Fibroblast of skin of back (primary cell): ENCODE measurements around the gene ZIC4.

Source experiments
- DNase-seq: peaks from one replicate; pipeline ENCODE4 v3.0.0-alpha.2; 2013

The ZIC4 gene

GRCh38 chr3:147404800-147405230 lies 1.5 kb downstream of the ZIC4 start:
- DNase-seq: peak; percentile 29

- peak; percentile 30 for DNase-seq
Observed at GRCh38 chr3:147404000-147404799, 2.1 kb downstream of the ZIC4 start.

- DNase-seq: peak; percentile 79
Observed at GRCh38 chr3:147403511-147403910, 2.8 kb downstream of the ZIC4 start.

DNA sequence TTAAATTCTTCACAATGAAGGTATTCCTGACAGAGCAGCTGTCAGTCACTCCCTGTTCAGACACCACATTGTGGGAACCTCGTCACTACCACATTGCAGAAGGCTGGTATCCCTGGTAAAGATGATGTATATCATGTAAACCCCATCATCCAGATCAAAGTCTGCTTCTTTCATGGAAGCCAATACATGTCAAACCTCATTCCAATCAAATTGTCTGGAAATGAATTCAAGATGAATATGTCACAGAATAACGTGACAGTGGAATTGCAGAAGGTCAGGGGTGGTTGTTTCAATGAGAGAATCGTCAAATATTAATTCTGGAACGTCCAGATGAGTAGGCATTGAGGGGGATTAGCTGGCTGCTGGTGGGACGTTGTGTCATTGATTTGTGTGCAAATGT lies 4.2 kb downstream of the ZIC4 start:
- DNase-seq: no peak

DNA sequence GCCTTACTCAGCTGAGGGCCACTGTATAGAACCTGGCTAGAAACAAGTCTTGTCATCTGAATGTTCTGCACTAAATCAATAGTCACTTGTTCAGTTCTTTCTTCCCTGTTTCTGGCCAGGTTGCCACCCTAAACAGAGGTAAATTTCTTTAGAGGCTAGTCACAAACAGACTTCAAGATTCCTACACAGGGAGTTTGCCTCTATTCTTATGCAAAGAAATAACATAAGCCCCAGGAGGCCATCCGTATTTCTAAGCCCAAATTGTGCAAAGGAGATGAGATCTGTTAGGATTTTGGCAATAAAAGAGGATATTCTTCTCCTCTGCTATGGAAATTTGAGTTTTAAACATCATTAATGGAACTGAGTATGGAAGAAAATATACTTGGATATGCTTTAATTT lies 4.9 kb downstream of the ZIC4 start:
- DNase-seq: no peak

GRCh38 chr3:147400999-147401398 lies 5.3 kb downstream of the ZIC4 start:
- DNase-seq: no peak

DNA sequence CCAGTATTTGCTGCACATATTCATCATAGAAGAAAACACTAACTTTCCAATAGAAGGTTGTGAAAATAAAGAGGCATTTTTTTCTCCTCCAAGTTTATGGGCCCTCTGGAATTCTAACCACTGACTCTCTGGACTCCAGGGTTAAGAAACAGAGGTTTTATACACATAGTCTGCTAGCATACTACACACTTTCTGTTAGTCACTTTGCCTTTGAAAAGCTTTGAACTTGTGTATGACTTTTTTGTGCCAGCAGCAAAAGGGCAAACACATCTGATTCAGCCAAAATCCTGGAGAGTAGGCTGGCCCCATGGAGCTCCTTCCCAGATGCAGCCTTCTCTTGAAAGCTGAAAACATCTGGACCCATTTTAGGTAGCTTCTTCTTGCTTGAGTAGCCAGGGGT lies 6.2 kb downstream of the ZIC4 start:
- DNase-seq: peak; percentile 37

- DNase-seq: peak; percentile 55
Observed at GRCh38 chr3:147398813-147399534, 7.4 kb downstream of the ZIC4 start.

GRCh38 chr3:147397875-147398812 lies 8.2 kb downstream of the ZIC4 start:
- DNase-seq: peak; percentile 73

DNA sequence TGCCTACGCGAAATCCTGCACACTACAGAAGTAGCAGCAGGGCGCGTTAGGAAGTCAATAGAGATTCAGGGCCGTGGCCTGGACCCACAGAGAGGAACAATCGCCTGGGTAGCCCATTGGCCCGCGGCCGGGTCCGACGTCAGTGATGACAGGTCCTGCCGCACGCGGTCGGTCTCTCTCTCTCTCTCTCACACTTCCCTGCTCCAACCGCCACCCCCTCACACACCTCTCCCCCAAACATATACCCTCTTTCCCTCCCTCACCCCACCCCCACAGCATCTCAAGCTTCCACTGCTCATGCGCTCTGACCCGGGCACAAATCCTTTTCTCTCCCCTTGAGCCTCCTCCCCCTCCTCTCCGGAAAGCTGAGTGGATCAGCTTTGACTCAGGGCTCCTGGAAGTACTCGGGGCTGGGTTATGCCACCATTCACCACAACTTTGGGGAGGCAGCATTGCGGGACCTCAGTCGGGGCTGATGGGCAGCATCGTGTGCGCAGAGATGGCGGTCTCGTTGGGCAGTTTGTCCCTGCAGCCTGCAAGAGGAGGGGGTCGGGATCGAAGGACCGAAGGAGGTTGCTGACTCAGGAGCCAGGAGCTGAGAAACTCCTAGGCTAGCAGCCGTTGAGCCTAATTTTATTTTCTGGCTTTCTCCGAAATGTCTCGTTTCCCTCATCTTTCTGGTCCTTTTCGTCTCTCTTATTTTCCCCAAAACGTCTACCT lies 9.0 kb downstream of the ZIC4 start:
- DNase-seq: peak; percentile 99

- no peak for DNase-seq
Observed at GRCh38 chr3:147396712-147397046, 9.7 kb downstream of the ZIC4 start.

DNA sequence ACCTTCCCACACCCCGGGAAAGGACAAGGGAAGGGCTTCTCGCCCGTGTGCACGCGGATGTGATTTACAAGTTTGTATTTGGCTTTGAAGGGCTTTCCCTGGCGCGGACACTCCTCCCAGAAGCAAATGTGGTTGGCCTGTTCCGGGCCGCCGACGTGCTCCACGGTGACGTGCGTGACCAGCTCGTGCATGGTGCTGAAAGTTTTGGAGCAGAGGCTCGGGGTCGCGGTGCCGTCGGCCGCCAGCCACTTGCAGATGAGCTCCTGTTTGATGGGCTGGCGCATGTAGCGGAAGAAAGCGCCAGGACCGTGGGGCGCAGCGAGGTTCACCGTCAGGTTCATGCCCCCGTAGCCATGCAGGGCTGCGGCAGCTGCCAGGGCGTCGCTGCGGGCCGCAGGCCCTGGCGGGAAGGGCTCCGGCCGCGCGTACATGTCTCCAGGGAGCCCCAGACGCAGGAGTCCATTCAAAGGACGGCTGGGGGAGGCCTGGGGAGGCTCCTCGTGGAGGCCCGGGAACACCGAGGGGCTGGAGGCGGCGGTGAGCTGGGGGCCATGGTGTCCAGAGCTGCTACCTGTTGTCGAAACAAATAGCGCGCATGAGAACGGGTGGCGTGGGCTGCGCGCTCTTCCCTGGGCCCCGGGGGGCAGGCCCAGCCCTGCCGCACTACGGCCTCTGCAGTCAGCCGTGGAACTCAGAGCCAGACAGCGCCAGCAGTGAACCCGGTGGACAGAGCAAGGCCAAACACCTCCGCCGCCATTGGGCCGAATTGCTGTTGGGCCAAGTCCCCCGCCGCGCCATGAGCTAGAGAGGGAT lies 10.2 kb downstream of the ZIC4 start:
- peak; percentile 81 for DNase-seq

DNA sequence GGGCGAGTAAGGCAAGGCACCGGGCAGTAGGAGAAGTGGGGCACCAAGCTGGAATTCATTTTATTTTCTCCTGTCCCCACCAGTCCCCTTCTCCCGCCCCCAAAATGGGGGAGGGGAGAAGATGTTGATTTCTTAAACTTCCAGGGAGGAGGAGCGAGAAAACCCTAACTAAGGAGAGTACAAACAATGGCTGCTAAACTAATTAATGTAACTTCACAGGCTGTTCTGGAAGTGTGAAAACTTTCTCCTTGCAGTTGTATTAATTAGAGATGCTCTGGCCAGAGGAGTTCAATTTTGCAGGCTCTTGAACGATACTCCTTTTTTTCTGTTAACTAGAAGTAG lies 11.5 kb downstream of the ZIC4 start:
- no peak for DNase-seq

DNA sequence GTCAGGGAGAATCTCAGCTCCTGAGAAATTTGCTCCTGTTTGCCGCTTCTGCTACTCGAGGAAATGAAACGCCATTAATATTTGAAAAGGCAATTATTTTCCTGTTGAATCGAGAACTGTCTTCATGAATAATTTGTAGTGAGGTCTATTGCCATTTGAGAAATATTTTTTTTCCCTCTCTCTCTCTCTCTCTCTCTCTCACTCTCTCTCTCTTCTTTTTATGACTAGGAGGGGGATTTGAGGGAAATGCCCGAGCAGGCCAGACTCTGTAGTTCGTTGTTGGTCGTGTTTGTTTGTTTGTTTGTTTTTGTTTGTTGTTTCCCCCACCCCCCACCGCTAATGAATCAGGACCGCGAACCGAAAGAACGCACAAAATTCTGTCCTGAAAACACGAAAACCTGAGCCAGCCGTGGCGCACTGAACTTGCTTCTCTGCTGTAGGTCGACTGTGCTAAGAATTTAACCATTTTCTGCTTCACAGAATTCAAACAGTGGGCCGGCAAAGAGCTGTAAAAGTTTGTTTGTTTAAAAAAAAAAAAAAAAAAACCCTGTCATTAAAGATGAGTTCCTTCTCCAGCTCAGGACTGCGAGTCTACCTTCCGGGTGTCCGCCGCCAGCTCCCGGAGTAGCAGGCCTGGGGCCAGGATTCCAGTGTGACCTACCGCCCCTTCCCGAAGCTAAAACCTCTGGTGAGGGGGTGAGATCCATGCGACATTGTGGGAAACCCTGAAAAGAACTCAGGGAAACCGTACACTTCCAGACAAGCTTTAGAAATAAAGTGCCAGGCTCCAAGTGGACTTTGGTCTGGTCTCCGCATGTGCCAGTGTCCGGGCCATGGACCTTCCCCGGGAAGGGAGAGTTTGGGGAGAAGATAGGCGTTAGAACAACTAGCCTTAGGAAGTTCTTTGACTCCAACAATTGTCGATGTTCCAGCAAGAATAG lies 12.1 kb downstream of the ZIC4 start:
- DNase-seq: peak; percentile 65

GRCh38 chr3:147393261-147393942 lies 12.9 kb downstream of the ZIC4 start:
- peak; percentile 85 for DNase-seq

GRCh38 chr3:147392625-147392946 lies 13.8 kb downstream of the ZIC4 start:
- no peak for DNase-seq

GRCh38 chr3:147391781-147392624 lies 14.3 kb downstream of the ZIC4 start:
- peak; percentile 94 for DNase-seq

DNA sequence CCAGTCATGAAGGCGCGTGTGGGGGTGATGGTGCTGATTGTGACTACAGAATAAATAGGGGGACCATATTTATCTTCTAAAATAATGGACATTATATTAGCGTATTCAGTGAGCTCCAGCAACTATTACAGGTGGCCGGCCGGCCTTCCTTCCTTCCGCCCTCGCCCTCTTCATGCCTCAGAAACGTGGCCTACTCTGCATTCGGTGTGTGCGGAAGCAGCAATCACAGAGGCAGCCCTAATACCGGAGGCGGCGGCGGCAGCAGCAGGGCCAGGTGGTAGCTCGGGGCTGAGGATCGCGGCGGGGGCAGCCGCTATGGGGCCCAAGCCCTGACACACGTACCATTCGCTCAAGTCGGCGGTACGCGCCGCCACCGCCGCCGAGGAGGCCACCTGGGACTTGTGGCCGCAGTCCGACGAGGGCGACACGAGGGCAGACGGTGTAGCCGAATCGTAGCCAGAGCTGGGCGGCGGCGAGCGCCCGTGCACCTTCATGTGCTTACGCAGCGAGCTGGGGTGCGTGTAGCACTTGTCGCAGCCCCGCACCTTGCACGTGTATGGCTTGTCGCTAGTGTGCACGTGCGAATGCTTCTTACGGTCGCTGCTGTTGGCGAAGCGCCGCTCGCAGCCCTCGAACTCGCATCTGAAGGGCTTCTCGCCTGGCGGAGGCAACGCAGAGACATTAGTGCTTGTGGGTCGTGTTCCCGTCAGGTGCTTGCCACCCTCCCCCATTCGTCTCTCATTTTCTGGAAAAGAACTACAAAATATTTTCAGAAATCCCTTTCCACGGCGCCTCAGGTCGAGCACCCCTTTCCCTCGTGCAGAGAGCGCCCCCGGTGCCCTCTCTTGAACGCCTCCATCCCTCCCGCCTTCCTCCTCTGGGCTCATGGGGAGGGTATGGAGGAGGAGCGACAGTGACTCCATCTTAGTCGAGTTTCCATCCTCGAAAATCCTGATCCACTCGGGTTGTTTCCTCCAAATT lies 15.5 kb downstream of the ZIC4 start:
- peak; percentile 66 for DNase-seq
